Kidney tubule cell (primary cell): Measurements from ENCODE around the gene ITPKB.
A peak's percentile ranks its signal among the peaks of the same experiment; 100 is the strongest.
"Not testable (repeated sequence)": the region's sequence is repeated elsewhere in the genome, so short reads cannot be mapped to it uniquely, and the experiment has no call there.

ENCODE experiments used
- DNase-seq: peaks from one replicate; pipeline ENCODE4 v3.0.0-alpha.2; 2018; ENCODE audit warnings: low spot score

Gene ITPKB

GRCh38 chr1:226602186-226603021, 136.7 kb downstream of the ITPKB start:
- no peak for DNase-seq

DNA sequence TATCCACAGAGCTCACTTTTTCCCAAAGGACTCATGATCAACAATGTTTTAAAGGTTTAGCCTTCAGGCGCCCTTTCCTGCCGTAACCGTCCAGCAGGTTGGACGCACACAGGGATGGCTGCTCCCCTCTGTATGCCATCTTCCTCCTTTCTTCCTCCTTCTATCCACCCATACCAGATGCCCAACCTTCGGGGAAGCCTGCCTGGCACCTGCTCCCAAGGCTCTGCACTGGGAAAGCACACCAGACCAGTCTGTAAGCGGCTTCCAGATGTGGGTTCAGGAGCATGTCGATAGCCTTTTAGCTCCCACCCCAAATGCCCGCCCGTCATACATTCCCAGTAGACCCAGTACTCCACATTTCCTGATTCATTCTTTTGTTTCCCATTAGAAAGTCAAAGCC, 137.6 kb downstream of the ITPKB start:
- DNase-seq, result no peak

- DNase-seq, result no peak
Measured at GRCh38 chr1:226600254-226600653, 138.8 kb downstream of the ITPKB start.

DNA sequence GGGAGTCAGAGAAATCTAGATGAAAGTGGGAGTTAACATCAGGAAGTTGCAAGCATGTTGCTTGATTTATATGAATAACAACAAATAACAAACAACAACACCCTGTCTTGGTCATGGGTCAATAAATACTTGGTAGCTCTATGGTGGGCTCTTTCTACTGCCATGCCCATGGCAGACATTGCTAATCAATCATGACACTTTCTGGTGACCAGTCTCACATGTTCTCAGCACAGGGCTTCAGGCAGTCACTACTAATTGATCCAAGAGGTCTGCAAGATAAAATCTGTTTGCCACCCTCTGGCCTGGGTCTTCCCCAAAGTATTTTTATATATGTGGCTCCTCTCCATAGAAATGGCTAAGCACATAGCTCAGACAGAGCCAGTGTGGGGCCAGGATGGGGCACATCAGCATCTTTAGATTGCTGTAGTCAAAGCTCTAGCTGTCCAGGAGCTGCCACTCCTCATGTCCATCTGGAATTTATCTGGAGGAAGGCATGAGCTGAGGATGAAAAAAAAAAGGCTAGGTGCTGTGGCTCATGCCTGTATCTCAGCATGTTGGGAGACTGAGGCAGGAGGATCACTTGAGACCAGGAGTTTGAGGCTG, 139.3 kb downstream of the ITPKB start:
- no peak for DNase-seq

DNA sequence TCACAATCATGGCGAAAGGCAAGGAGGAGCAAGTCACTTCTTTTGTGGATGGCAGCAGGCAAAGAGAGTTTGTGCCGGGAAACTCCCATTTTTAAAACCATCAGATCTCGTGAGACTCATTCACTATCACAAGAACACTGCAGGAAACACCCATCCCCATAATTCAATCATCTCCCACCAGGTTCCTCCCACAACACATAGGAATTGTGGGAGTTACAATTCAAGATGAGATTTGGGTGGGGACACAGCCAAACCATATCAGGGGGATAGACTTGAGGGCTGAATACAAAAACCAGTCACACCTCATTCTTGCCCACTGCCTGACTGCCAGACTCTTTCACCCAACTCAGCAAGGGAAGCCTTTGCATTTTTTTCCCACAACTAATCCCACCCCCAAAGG, 140.1 kb downstream of the ITPKB start:
- DNase-seq, result not testable (repeated sequence)

DNA sequence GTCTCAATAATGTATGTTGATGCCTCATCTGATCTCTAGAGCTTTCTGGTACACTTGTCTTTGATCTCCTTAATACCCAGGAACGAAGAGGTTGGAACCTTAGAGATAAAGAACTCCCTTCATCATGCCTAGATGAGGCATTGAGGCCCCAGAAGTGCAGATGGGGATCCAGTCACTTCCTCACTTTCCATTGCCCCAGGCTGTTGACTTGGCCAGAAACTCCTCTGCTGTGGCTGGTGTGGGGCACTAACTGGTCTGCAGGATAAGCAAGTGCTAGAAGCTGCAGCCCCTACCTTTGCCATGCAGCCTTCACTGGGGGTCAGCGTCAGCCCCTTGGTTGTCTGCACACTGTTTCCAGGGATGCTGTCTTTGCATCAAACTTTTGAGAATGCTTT, 140.6 kb downstream of the ITPKB start:
- no peak for DNase-seq

DNA sequence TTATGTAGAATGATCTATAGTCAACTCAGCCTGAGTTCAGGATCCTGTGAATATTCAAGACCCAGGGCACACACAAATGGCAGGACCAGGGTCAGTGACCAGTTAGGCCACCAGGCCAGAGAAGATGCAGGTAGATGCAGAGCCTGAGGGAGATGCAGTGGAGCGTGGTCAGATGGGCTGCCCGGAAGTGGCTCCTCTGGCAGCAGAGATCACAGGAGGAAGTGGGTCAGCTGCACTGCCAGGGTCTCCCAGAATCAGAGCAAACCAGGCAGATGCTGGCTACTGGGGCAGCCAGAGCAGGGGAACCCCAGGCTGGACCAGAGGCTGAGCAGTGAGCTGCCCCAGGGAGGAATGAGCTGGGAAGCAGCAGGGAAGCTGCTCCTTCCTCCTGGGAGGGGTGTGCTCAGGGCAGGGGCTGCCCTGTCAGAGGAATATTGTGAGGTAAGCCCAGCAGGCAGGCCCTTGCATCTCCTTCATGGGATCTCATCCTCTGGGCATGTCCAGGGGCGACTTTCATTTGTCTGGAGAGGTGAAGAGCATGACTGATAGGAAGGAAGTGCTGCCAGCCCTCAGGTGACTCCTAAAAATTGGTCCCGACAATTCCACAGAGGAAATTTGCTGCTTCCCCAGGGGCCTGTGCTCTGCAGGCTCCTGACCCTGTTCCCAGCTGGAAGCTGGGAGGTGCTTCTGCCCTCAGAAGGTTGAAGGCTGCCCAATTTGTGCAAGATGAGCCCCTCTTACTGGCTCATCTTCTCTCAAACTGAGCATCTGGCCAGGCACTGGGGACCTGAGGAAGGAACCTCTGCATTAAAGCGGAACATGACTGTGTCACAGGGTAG, 141.2 kb downstream of the ITPKB start:
- no peak for DNase-seq

GRCh38 chr1:226596531-226597165, 142.4 kb downstream of the ITPKB start:
- no peak for DNase-seq

- no peak for DNase-seq
Measured at GRCh38 chr1:226593541-226593940, 145.5 kb downstream of the ITPKB start.

DNA sequence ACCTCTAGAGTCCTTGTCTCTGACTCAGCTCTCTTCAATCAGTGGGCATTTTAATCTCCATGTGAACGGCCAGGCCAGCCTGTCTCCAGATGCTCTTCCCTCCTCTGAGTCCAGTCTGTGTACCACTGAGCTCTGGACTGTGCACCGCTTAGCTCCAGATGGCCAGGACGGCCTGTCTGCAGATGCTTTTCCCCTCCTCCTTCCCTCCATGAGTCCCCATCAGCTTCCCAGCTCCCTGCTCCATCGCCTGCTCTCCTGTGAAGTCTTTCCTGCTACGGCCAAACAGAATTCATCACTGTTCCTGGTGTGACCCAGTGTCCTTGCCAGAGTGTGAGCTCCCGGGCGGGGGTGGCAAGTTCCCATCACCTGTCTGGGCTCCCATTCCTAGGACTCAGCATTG, 148.5 kb downstream of the ITPKB start:
- peak; percentile 14 for DNase-seq

DNA sequence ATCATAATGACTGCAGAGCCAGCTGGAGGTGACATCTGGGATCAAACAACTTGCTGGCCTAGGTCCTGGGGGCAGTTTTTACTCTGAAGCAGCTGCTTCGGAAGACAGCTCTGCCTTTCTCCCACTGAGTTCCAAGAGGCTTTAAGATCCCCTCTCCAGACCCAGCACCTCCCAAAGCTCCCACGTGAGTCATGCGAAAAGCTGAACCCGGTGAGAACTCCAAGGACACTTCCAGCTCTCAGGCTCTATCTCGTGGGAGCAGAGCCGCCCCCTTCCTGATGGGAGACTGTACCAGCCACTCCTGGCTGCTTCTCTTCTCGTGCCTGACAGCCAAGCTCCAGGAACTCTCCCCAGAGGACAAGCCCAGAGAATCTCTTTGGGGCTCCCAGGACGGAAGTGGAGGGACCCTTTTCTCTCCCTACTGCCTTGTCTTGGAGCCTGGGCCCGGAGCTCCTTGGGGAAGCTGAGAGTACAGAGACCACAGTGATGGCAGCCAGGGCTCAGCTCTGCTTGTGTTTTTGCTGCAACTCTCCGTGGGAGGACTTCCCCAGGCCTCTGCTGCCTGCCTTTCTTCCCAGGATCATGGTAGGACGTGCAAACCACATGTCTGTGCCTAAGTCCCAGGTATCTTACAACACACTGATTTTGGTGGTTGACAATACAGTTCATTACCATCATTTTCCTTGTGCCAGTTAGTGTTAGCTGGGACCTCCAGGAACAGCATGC, 149.9 kb downstream of the ITPKB start:
- peak; percentile 22 for DNase-seq

GRCh38 chr1:226588484-226588883, 150.6 kb downstream of the ITPKB start:
- DNase-seq, result peak; percentile 51

GRCh38 chr1:226586650-226587422, 152.2 kb downstream of the ITPKB start:
- peak; percentile 88 for DNase-seq

DNA sequence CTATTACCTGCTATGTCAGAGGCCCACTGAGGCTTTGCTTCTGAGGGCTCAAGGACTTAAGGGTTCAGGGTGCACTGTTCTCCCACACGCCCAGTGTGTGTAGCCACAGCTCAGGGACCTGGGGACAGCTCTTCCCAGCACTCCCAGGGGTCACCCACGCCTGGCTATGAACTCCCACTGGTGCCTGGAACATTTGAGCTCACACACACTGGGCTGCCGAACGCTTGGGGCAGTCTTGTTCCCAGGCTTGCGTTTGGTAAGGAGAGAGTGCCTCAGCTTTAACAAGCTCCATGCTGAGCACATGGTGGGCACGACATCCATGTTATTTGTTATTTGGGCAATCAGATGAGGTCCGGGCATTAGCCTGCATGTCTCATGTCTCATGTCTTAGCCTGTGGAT, 153.0 kb downstream of the ITPKB start:
- no peak for DNase-seq

DNA sequence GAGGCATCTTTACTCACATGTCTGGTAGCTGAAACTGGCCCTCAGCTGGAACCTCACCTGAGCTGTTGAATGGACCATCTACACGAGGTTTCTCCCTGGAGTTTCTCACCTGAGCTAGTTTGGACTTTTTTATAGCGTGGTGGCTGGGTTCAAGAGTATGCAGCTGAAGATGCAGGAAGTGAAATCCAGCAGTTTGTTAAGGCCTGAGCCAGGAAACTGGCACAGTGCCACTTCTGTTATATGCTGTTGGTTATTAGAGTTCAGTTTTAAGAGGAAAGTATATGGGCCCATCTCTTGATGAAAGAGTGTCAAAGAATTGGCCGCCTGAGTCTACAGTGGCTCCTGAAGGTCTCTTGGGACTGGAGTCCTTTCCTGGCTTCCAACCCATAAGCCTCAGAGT, 154.9 kb downstream of the ITPKB start:
- peak; percentile 16 for DNase-seq

DNA sequence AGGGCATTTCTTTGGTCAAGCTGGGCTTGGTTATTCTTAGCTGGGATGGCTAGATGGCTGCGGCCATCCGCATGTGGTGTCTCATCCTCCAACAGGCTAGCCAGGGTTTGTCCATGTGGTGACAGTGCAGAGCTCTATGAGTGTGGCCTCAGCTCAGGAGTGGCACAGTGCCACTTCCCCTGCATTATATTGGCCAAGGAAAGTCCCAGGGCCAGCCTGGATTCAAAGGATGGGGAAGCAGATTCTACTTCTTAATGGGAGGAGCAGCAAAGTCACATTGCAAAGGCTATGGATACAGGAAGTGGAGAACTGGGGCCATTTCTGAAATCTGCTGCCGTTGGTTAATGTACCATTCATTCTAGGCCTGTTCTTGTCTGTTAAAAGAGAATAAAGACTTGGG, 156.1 kb downstream of the ITPKB start:
- no peak for DNase-seq
